ENCODE measurements around the gene TAS2R41. TPM values are rescaled to one million over a fixed set of nuclear protein-coding genes. Genes with fewer than 3 reads are reported as not detected.

TAS2R41 gene
- total RNA-seq, 2 donors from 2014 or later, result 2.5 TPM; not detected in 1

DNA sequence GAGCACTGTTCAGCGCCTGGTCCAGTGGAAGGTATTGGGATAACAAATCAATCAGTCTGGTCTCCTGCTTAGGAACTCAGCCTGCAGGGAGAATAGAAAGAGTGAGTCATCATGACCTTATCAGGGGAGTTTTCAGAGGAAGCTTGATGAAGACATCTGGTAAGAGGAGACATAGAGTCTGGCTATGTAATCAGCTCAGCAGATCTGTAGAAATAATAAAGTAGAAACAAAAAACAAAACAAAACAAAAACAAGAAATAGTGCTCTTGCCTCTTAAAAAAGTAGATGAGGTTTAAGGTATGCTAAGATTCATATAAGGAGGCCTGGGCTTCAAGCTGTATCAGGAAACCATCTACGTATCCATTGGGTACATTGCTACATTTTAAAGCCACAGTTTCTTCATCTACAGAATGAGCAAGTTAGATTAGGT lies 14.4 kb downstream of the TAS2R41 start:
- ATAC-seq (ENCODE audit: insufficient number of reproducible peaks, low FRiP score, low read depth) (no peak), DNase-seq (ENCODE audit: low spot score) (no peak)
- Histone ChIP-seq H3K27ac (no peak overlapping the region), H3K4me3 (no peak overlapping the region), H3K27me3 (replicated peaks; ENCODE audit: insufficient read depth) (no peaks in the 10 kb centered on the region), H3K4me1 (ENCODE audit: control insufficient read depth in 1 of 2, low read depth in 2 of 2) (no peaks in the 10 kb centered on the region), H3K36me3 (no peaks in the 10 kb centered on the region), H3K9me3 (no peaks in the 10 kb centered on the region)
- TF ChIP-seq, protein P1, sequence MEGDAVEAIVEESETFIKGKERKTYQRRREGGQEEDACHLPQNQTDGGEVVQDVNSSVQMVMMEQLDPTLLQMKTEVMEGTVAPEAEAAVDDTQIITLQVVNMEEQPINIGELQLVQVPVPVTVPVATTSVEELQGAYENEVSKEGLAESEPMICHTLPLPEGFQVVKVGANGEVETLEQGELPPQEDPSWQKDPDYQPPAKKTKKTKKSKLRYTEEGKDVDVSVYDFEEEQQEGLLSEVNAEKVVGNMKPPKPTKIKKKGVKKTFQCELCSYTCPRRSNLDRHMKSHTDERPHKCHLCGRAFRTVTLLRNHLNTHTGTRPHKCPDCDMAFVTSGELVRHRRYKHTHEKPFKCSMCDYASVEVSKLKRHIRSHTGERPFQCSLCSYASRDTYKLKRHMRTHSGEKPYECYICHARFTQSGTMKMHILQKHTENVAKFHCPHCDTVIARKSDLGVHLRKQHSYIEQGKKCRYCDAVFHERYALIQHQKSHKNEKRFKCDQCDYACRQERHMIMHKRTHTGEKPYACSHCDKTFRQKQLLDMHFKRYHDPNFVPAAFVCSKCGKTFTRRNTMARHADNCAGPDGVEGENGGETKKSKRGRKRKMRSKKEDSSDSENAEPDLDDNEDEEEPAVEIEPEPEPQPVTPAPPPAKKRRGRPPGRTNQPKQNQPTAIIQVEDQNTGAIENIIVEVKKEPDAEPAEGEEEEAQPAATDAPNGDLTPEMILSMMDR (IDR thresholded peaks at IDR 0.05), result no peak

DNA sequence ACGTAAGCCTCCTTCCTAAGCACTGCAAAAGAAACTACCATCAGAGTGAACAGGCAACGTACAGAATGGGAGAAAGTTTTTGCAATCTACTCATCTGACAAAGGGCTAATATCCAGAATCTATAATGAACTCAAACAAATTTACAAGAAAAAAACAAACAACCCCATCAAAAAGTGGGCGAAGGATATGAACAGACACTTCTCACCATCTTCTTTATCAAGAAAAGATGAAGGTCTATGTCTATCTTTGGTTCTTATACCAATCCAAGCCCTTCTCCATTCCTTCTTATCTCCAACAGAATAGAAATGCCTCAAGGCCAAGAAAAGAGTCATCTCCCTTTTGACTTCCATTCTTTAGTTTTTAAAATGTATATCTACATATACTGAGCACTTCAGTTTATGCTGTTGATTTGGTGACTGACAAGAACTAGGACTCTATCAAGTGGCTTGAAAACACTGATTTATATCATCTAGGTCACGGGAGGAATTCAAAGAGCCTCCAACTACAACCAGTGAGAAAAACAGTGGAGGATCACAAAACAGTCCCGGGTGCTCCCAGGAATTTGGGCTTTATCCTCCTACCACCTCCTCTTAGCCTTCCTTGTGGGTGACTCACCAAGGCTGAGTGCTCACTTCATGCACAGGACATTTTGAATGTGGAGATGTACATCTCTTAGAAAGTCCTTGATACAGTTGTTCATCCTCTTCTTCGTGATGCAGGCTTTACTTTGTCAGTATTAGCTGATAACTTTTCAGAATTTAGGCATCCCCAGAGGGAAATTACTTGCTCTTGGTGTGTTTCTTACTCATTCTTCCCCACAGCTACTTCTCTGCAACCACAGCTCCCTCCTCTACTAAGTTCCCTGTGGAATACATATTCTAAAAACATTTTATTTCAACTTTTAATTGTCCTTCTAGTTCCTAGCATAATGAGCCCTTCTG lies 15.4 kb downstream of the TAS2R41 start:
- Histone ChIP-seq H3K27ac (no peak overlapping the region), H3K36me3 (no peaks in the 10 kb centered on the region), H3K4me3 (no peak overlapping the region), H3K27me3 (replicated peaks; ENCODE audit: insufficient read depth) (no peaks in the 10 kb centered on the region), H3K4me1 (ENCODE audit: control insufficient read depth in 1 of 2, low read depth in 2 of 2) (no peaks in the 10 kb centered on the region), H3K9me3 (no peaks in the 10 kb centered on the region)
- DNase-seq (ENCODE audit: low spot score), result no peak
- TF ChIP-seq, protein P1 (IDR thresholded peaks at IDR 0.05), result no peak
- ATAC-seq (ENCODE audit: insufficient number of reproducible peaks, low FRiP score, low read depth), result no peak

DNA sequence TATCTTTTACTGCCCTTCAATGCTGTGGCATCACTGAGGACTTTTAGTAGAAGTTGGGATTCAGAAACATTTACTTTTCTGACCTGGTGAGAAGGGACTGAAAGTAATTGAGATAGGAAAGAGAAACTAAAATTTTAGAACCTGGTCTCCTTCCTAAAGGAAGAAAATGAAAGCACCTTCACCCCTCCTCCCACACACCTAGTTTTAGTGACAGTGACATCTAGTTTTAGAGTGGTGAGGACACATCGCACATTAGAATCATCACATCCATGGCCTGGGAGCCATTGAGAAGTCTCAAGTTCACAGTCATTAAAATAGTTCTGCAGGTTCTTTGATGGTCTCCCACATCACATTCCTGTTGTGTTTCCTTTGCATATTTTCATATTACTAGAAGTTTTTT lies 16.1 kb downstream of the TAS2R41 start:
- Histone ChIP-seq H3K9me3 (no peaks in the 10 kb centered on the region), H3K27ac (no peak overlapping the region)
- no peak for ATAC-seq (ENCODE audit: insufficient number of reproducible peaks, low FRiP score, low read depth)

DNA sequence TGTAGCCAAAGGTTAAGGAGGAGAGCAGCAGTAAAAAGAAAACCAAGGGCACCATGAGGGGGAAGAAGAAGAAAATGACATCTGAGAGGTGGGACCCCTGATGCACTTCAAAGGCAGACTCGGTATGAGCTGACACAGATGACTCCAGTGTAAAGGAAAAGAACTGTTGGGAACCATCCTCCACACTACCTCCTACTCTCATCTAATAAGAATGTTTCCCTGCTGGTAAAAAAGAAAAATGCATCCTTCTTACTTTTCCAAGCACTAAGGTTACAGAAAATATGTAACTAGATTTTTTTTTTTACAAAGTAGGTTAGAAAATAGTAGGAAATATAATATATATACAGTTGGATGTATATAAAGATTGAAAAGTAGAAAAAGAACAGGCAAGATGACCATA lies 16.9 kb downstream of the TAS2R41 start:
- no peaks in the 10 kb centered on the region for H3K9me3 ChIP-seq
- no peak overlapping the region for H3K4me3 ChIP-seq
- no peaks in the 10 kb centered on the region for H3K36me3 ChIP-seq
- ATAC-seq (ENCODE audit: insufficient number of reproducible peaks, low FRiP score, low read depth) (no peak), DNase-seq (ENCODE audit: low spot score) (no peak)
- H3K27ac ChIP-seq, result no peak overlapping the region
- TF ChIP-seq, protein P1 (IDR thresholded peaks at IDR 0.05), result no peak
- no peaks in the 10 kb centered on the region for H3K4me1 ChIP-seq (ENCODE audit: control insufficient read depth in 1 of 2, low read depth in 2 of 2)
- no peaks in the 10 kb centered on the region for H3K27me3 ChIP-seq (replicated peaks; ENCODE audit: insufficient read depth)

More for the DNA sequence above, 16.1 kb downstream of the TAS2R41 start:
- Histone ChIP-seq H3K36me3 (no peaks in the 10 kb centered on the region), H3K4me1 (ENCODE audit: control insufficient read depth in 1 of 2, low read depth in 2 of 2) (no peaks in the 10 kb centered on the region), H3K27me3 (replicated peaks; ENCODE audit: insufficient read depth) (no peaks in the 10 kb centered on the region), H3K4me3 (no peak overlapping the region)
- no peak for DNase-seq (ENCODE audit: low spot score)
- TF ChIP-seq, protein P1 (IDR thresholded peaks at IDR 0.05), result no peak

DNA sequence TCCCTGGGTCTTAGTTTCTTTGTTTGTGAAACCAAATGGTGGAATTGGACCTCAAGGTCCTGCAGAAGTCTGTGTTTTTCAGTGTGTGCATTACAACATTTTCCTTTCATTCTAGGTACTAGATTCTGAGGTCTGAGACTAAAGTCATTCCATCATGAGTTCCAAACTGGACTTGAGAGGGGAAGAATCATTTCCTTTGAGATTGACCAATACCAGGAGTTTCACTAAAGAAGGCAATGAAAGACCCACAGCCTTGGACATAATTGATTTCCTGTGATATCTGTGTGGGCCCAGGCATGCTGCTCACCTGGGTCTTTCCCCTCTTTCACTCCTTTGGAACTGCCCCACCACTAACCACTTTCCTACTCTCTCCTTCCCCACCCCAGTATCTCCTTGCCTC lies 18.2 kb downstream of the TAS2R41 start:
- Histone ChIP-seq H3K27ac (no peak overlapping the region), H3K27me3 (replicated peaks; ENCODE audit: insufficient read depth) (no peaks in the 10 kb centered on the region), H3K4me3 (no peak overlapping the region), H3K4me1 (ENCODE audit: control insufficient read depth in 1 of 2, low read depth in 2 of 2) (no peaks in the 10 kb centered on the region), H3K9me3 (no peaks in the 10 kb centered on the region), H3K36me3 (no peaks in the 10 kb centered on the region)
- TF ChIP-seq, protein P1 (IDR thresholded peaks at IDR 0.05), result no peak
- DNase-seq (ENCODE audit: low spot score) (no peak), ATAC-seq (ENCODE audit: insufficient number of reproducible peaks, low FRiP score, low read depth) (no peak)

Measured in thoracic aorta (tissue), 2 donors.